ENCODE results near the gene PARD3.
"Not testable (repeated sequence)": the region's sequence is repeated elsewhere in the genome, so short reads cannot be mapped to it uniquely, and the experiment has no call there.

Gene PARD3

DNA sequence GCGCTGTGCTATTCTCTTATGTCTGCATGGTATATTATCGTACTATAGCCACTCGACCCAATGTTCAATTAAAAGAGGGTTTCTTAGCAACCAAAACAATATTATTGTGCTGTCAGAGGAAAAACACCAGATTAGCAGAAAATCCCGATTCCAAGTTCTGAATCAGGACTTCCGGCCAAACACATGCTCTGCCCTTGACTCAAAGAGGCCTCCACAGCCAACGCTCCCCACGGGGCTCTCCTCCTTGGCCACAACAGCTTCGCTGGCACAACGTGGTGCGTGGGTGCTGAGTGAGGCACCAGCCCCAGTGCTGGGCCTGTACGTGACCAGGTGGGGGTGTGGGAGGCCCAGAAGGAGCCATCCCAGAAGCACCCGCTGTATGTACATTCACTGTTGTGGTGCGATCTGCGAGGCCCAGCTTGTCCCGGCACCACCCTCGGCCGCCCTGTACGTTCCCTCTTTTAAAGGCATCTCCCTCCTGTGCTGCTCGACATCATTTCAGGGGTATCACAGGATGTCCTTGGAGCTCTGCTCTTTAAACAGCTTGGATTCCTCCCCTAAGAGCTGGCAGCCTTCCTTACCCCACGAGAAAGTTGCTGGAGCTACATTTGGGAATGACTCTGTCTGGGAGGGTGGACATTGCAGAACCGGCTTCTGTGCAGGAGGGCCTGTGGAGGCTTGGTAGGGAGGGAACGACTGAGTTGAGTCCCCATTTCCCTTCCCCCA lies 736.2 kb downstream of the PARD3 start:
- no peak for DNase-seq

DNA sequence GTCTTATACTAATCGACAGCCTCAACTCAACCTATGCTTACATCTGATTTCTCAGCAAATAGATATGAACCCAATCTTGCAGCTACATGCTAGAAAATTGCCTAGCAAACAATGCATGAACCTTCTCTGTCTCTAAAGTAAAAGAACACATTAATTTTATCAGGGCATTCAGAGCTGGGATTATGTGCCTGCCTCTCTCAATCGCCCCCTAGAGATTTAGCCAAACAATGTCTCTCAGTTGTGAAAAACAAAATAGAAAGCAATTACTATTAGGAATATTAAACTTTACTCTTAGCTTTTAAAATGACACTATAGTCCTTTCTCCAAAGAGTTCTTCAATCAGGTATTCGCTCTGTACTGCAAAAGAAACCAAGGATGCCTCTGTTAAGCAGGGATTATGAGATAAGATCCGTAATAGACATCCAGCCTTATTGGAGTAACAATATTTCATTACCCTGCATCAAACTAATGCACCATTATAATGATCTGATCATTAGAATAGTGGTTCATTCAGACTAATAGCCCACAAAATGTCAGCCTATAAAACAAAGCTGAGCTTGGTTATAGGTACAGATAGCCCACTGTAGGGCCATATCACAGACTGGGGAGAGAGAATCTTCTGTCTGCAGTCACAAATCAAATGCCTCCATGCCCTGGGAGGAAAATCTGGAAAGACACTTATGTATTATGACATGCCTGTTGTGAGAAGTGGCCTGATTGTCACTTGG lies 736.9 kb downstream of the PARD3 start:
- no peak for DNase-seq

DNA sequence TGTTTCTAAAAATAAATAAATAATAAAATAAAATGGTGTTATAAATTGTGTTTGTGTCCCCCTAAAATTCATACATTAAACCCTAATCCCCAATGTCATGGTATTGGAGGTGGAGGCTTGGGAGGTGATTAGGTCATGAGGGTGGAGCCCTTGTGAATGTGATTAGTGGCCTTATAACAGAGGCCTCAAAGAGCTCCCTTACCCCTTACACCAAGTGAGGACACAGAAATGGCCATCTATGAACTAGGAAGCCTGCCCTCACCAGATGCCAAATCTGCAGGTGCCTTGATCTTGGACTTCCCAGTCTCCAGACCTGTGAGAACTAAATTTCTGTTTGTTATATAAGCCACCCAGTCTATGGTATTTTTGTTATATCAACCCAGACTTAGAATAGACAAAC lies 738.7 kb downstream of the PARD3 start:
- DNase-seq, result no peak

DNA sequence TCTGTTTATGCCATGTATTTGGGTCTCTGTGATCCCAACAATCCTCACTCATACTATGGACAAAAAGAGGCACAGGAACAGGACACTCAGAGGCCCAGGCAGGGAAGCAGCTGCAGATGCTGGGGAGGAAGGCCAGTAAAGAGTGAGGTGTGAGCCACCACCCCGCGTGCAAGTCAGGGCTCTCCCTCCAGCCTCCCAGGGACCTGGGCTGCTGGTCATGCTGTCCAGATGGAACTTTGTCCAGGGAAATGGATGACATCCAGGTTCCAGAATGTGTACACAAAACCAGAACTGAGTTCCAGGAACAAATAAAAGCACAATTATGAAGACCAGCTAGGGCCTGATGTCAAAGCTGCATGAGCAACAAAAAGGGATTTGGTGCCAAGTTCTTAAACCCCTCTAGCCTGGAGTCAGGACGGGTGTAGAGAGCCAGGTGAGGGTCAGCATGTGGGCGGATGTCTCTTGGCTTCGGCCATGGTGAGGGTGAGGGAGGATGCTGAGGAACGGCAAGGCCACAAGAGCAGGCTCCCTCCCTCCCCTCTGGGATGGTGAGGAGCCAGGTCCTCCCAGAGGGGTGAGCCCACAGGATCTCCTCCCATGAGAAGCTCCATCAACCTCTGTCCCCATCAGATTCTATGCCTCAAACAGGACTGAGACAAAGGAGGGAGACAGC lies 739.7 kb downstream of the PARD3 start:
- DNase-seq, result no peak

DNA sequence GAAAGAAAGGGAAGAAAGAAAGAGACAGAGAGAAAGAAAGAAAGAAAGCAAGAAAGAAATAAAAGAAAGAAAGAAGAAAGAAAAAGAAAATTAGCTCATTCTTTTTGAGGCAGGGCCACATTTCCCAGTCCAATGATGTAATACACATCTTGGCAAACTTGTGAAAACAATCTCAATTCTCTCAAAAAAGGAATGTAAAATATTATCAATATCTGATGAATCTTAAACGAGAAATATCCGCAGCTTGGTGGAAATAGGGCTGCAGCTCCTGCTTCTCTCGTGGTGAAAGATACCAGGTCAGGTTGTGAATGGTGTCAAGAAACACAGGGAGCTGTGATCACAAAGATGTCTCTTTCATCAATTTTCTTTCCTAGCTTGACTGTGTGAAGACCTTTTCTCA lies 741.0 kb downstream of the PARD3 start:
- no peak for DNase-seq

DNA sequence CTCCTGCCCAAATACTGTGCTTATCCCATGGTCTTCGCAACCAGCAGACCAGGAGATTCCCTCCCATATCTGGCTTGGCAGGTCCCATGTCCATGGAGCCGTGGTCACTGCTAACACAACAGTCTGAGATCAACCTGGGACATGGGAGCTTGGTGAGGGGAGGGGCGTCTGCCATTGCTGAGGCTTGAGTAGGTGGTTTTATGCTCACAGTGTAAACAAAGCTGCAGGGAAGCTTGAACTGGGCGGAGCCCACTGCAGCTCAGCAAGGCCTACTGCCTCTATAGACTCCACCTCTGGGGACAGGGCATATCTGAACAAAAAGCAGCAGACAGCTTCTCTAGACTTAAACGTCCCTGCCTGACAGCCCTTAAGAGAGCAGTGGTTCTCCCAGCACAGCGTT lies 747.4 kb downstream of the PARD3 start:
- DNase-seq, result not testable (repeated sequence)

DNA sequence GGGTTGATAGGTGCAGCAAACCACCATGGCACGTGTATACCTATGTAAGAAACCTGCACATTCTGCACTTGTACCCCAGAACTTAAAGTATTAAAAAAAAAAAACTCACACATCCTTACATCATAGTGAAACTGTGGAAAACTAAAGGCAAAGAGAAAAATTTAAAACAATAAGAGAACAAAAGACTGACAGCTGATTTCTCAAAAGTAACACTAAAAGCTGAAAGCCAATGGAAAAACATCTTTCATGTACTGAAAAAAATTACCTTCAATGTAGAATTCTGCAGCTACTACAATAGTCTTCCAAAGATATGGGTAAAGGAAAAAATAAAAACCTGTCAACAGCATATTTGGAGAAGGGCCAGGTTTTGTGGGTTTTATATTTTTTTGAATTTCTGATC lies 751.5 kb downstream of the PARD3 start:
- no peak for DNase-seq

DNA sequence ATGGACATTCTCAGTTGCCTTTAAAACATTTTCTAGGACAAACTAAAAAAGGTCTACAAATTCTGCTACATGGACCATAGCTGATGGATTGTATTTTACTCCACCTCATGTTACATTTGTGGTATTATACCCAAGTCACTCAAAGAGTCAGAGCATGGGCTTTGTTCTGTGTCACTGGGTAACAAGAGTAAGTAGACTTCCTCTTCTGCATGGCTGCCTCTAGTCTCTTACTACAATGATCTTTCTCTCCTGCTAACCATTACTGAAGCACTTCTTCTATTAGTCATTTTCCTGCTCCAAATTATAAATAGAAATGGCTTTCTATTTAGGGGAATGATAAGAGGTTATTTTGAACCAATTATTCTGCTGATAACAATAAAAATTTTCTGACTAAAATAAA lies 753.3 kb downstream of the PARD3 start:
- no peak for DNase-seq
